Thymus (tissue), 11 donors: ENCODE data around the gene HOXA6. TPM values are rescaled to one million over a fixed set of nuclear protein-coding genes. Genes with fewer than 3 reads are reported as not detected.

Source experiments
- DNase-seq, 9 donors: peaks; one replicate each; pipeline ENCODE4 v3.0.0-alpha.2; 2013; ENCODE audit warnings: low spot score in 9 of 9, low read depth in 6 of 9, missing footprints in 1 of 9
- H3K27ac ChIP-seq, 2 donors: one replicate each; pipeline ENCODE4 v1.5.1; 2013; ENCODE audit warnings: control low read depth in 1 of 2, low read depth in 1 of 2, low read length in 1 of 2, mild to moderate bottlenecking in 1 of 2, moderate library complexity in 1 of 2
- H3K27me3 ChIP-seq, 2 donors: one replicate each; pipeline ENCODE4 v1.5.1; 2013; ENCODE audit warnings: low read length in 1 of 2; ENCODE audit not compliant: control insufficient read depth in 2 of 2, insufficient read depth in 1 of 2
- H3K36me3 ChIP-seq, 2 donors: one replicate each; pipeline ENCODE4 v1.5.1; 2013; ENCODE audit warnings: low read length in 1 of 2, mild to moderate bottlenecking in 1 of 2, moderate library complexity in 1 of 2; ENCODE audit not compliant: control insufficient read depth in 2 of 2, insufficient read depth in 2 of 2
- H3K4me1 ChIP-seq, 2 donors: one replicate each; pipeline ENCODE4 v1.5.1; 2013; ENCODE audit warnings: low read length in 2 of 2; ENCODE audit not compliant: control insufficient read depth in 2 of 2, insufficient read depth in 2 of 2
- H3K4me3 ChIP-seq, 2 donors: one replicate each; pipeline ENCODE4 v1.5.1; 2013; ENCODE audit warnings: low read length in 2 of 2, control low read depth in 1 of 2, mild to moderate bottlenecking in 1 of 2
- H3K9me3 ChIP-seq, 2 donors: one replicate each; pipeline ENCODE4 v1.5.1; 2013; ENCODE audit warnings: low read length in 1 of 2, mild to moderate bottlenecking in 1 of 2; ENCODE audit not compliant: control insufficient read depth in 2 of 2, insufficient read depth in 1 of 2
- WGBS: extraction: QIAGEN DNeasy Blood & Tissue Kit; methylation state at CpG from one replicate; pipeline ENCODE4 v1.1.7; 2013; 5-methylcytosine and 5-hydroxymethylcytosine counted together
- polyA plus RNA-seq: library from polyadenylated mRNA; stranded (reverse); fragments of 200-250 nt; gene quantifications from one replicate; pipeline ENCODE4 v1.2.3, GENCODE V29; 2013
- total RNA-seq: library from RNA; stranded (reverse); fragments of 120-200 nt; gene quantifications from one replicate; pipeline ENCODE4 v1.2.4, GENCODE V29; 2013
- donor health status: healthy.

HOXA6 gene
- total and polyA plus RNA-seq, 2 donors, result 0.09 to 0.33 TPM

DNA sequence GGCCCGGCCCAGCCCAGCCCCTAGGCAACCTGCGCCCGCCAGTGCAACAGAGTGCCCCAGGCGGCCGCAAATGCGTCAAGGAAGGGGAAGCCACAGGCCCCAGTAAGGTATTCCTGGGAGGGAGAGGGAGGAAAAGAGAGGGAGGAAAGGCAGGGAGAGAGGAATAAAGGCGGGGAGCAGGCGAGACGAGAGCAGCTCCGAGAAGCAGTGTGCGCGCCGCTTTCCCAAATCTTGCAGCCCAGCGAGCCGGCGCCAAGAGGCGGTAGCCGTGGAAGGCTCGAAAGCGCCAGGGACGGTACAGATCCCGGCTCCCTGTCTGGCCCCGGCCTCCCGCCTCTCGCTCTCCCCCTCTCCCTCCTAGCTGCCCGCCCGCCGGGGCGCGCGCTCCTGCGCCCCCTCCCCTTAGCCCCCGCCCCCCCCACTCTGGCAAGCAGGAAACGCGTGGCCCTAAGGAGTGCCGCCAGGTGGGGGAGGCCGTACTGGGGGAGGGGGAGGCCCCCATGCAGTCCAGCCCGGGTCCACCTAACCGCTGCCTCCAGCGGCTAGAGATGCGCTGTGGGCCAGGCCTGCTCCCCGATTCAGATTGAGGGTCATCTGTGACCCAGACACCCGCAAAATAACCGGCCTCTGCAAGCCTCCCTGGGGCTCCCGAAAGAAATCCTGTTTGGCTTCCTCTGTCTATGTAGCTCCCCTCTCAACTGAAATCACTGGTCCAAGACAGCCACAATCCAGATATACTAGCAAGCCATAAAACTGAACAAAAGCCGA lies 22.3 kb upstream of the HOXA6 start:
- Histone ChIP-seq H3K4me1 (peaks cover 52 to 65% of the 10 kb centered on the region in 2 donors), H3K9me3 (peaks cover 0 to 22% of the 10 kb centered on the region in 2 donors), H3K4me3 (peak overlapping the region; percentile 39 to 54), H3K36me3 (no peaks in the 10 kb centered on the region), H3K27ac (no peak overlapping the region), H3K27me3 (peaks cover 46 to 100% of the 10 kb centered on the region in 2 donors)
- WGBS, result under 1% methylated on average over 46 of the region's 46 CpGs
- no peak for DNase-seq

GRCh38 chr7:27168265-27168947 lies 20.8 kb upstream of the HOXA6 start:
- Histone ChIP-seq H3K27ac (peak overlapping the region; percentile 19 to 60), H3K36me3 (peaks cover 0 to 2% of the 10 kb centered on the region in 2 donors), H3K27me3 (peaks cover 47 to 100% of the 10 kb centered on the region in 2 donors), H3K4me3 (peak overlapping the region; percentile 39 to 54), H3K4me1 (peaks cover 48 to 70% of the 10 kb centered on the region in 2 donors), H3K9me3 (peaks cover 0 to 20% of the 10 kb centered on the region in 2 donors)
- WGBS, result 2% methylated on average over 25 of the region's 25 CpGs
- DNase-seq, result peak in 2 of 9 donors; percentile 55 to 81

DNA sequence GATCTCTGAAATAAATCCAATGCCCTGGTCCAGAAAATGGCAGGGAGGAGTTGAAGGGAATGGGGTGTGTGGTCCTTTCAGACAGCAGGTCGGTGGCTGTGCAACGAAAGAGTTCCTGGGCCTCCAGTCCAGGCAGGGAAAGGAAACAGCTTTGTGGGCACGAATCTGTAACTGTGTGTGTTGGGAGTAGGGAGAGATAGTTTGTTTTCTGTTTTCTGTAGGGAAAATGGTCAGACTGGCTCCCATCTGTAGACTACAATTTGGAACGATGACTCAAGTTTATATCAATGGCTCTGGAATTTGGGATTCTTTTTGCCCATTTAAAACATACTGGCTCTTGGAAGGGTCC lies 20.3 kb upstream of the HOXA6 start:
- Histone ChIP-seq H3K36me3 (peaks cover 0 to 3% of the 10 kb centered on the region in 2 donors), H3K27me3 (peaks cover 48 to 100% of the 10 kb centered on the region in 2 donors), H3K9me3 (peaks cover 0 to 20% of the 10 kb centered on the region in 2 donors), H3K27ac (peak overlapping the region in 1 of 2 donors; percentile 60), H3K4me3 (peak overlapping the region; percentile 39 to 54), H3K4me1 (peaks cover 44 to 69% of the 10 kb centered on the region in 2 donors)
- 7% methylated on average over 4 of the region's 4 CpGs for WGBS
- DNase-seq, result no peak

GRCh38 chr7:27166531-27167505 lies 19.2 kb upstream of the HOXA6 start:
- H3K36me3 ChIP-seq, result peaks cover 0 to 3% of the 10 kb centered on the region in 2 donors
- no peak for DNase-seq
- no peak overlapping the region for H3K27ac ChIP-seq
- peaks cover 0 to 17% of the 10 kb centered on the region in 2 donors for H3K9me3 ChIP-seq
- H3K27me3 ChIP-seq, result peaks cover 48 to 100% of the 10 kb centered on the region in 2 donors
- H3K4me1 ChIP-seq, result peaks cover 35 to 58% of the 10 kb centered on the region in 2 donors
- H3K4me3 ChIP-seq, result peak overlapping the region; percentile 14 to 36
- 5% methylated on average over 50 of the region's 50 CpGs for WGBS

- no peak for DNase-seq
- H3K4me1 ChIP-seq, result peaks cover 31 to 55% of the 10 kb centered on the region in 2 donors
- 2% methylated on average over 46 of the region's 46 CpGs for WGBS
Measured at GRCh38 chr7:27165996-27166530, 18.5 kb upstream of the HOXA6 start.

GRCh38 chr7:27165089-27165995 lies 17.8 kb upstream of the HOXA6 start, which contains the start of gene HOXA9:
HOXA9 (minus strand) TSS chr7:27165537; CDS start chr7:27165457, 80 bp downstream.
- 1% methylated on average over 82 of the region's 82 CpGs for WGBS
- Histone ChIP-seq H3K4me1 (peaks cover 35 to 61% of the 10 kb centered on the region in 2 donors), H3K27me3 (peaks cover 61 to 100% of the 10 kb centered on the region in 2 donors), H3K4me3 (peak within 1 kb of the TSS; percentile 14 to 36), H3K36me3 (peaks cover 0 to 3% of the 10 kb centered on the region in 2 donors), H3K9me3 (peaks cover 0 to 17% of the 10 kb centered on the region in 2 donors), H3K27ac (no peak within 1 kb of the TSS)
- DNase-seq, result no peak

More at GRCh38 chr7:27165996-27166530, 18.5 kb upstream of the HOXA6 start:
- peaks cover 0 to 3% of the 10 kb centered on the region in 2 donors for H3K36me3 ChIP-seq
- peaks cover 54 to 100% of the 10 kb centered on the region in 2 donors for H3K27me3 ChIP-seq
- no peak overlapping the region for H3K27ac ChIP-seq
- peak overlapping the region; percentile 14 to 36 for H3K4me3 ChIP-seq
- peaks cover 0 to 17% of the 10 kb centered on the region in 2 donors for H3K9me3 ChIP-seq

DNA sequence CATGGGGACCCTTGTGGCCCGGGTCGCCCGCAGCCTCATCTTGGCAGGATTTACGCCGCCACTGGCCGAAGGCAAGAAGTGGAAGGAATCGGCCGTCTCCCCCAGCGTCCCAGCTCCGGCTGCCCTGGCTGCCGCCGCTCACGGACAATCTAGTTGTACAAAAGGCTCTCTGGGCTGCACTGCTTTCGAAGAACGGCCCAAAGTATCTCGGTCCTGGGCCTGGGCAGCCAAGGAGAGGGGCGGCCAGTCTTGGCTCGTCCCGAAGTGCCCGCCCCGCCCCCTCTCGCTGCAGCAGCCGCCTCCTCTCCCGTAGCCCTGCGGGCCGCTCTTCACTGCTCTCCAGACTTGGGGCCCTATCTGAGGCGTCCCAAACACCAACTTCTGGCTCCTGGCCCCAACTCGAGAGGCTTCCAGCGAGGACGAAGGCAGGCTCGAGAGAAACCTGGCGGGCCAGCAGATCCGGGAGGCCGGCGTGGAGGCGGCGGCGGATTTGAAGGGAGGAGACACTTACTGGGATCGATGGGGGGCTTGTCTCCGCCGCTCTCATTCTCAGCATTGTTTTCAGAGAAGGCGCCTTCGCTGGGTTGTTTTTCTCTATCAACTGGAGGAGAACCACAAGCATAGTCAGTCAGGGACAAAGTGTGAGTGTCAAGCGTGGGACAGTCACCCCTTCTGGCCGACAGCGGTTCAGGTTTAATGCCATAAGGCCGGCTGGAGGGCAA lies 17.0 kb upstream of the HOXA6 start:
- peaks cover 34 to 62% of the 10 kb centered on the region in 2 donors for H3K4me1 ChIP-seq
- DNase-seq, result no peak
- H3K27ac ChIP-seq, result no peak overlapping the region

More for the DNA sequence above, 17.0 kb upstream of the HOXA6 start:
- H3K36me3 ChIP-seq, result peaks cover 0 to 3% of the 10 kb centered on the region in 2 donors
- 4% methylated on average over 47 of the region's 47 CpGs for WGBS
- H3K9me3 ChIP-seq, result peaks cover 0 to 22% of the 10 kb centered on the region in 2 donors
- peak overlapping the region; percentile 14 to 36 for H3K4me3 ChIP-seq
- H3K27me3 ChIP-seq, result peaks cover 68 to 100% of the 10 kb centered on the region in 2 donors
